Kidney epithelial cell (primary cell): ENCODE results near the gene NUP85. TPM values are rescaled to one million over a fixed set of nuclear protein-coding genes. Genes with fewer than 3 reads are reported as not detected.
"Not testable (repeated sequence)": the region's sequence is repeated elsewhere in the genome, so short reads cannot be mapped to it uniquely, and the experiment has no call there.

ENCODE experiments used
- DNase-seq: peaks from one replicate; pipeline ENCODE4 v3.0.0-alpha.2; 2010; ENCODE audit warnings: low read depth
- H3K27me3 ChIP-seq: 2 replicates; pipeline ENCODE4 v1.6.0; 2011; ENCODE audit warnings: low read length; ENCODE audit not compliant: control insufficient read depth, insufficient read depth
- H3K36me3 ChIP-seq: 2 replicates; pipeline ENCODE4 v1.5.1; 2011; ENCODE audit warnings: low read length; ENCODE audit not compliant: control insufficient read depth, insufficient read depth
- H3K4me3 ChIP-seq: 2 replicates; pipeline ENCODE4 v1.5.1; 2011; ENCODE audit warnings: low read depth, mild to moderate bottlenecking, control low read depth, low read length
- CTCF ChIP-seq: IDR thresholded peaks from 2 replicates; pipeline ENCODE4 v1.5.1; 2011; ENCODE audit warnings: mild to moderate bottlenecking, moderate library complexity, low read length, control low read depth, inconsistent platforms; ENCODE audit not compliant: insufficient read depth, poor library complexity, severe bottlenecking
- total RNA-seq: library from RNA; depleted of rRNA; stranded (reverse); fragments of >200 nt; gene quantifications from 2 replicates; pipeline ENCODE4 v1.2.3, GENCODE V29; 2015

The NUP85 gene
- total RNA-seq, 1 donor from 2014 or later, result 37.2 TPM

- H3K36me3 ChIP-seq, result peaks cover 6% of the 10 kb centered on the region
- no peaks in the 10 kb centered on the region for H3K27me3 ChIP-seq
- DNase-seq, result no peak
- no peak overlapping the region for H3K4me3 ChIP-seq
- no peak for TF ChIP-seq CTCF
These were observed 40.9 kb downstream of the NUP85 start for GRCh38 chr17:75246404-75246803.

GRCh38 chr17:75249564-75249963 lies 44.1 kb downstream of the NUP85 start:
- Histone ChIP-seq H3K27me3 (no peaks in the 10 kb centered on the region), H3K36me3 (peaks cover 3% of the 10 kb centered on the region), H3K4me3 (no peak overlapping the region)
- no peak for TF ChIP-seq CTCF
- DNase-seq, result no peak

- H3K4me3 ChIP-seq, result no peak overlapping the region
- no peak for DNase-seq
- H3K36me3 ChIP-seq, result peaks cover 3% of the 10 kb centered on the region
- no peaks in the 10 kb centered on the region for H3K27me3 ChIP-seq
- no peak for TF ChIP-seq CTCF
These were observed 44.6 kb downstream of the NUP85 start for GRCh38 chr17:75250009-75250471.

GRCh38 chr17:75252039-75252816 lies 46.7 kb downstream of the NUP85 start:
- no peaks in the 10 kb centered on the region for H3K36me3 ChIP-seq
- no peak overlapping the region for H3K4me3 ChIP-seq
- no peaks in the 10 kb centered on the region for H3K27me3 ChIP-seq
- no peak for TF ChIP-seq CTCF
- no peak for DNase-seq

- H3K36me3 ChIP-seq, H3K27me3 ChIP-seq, DNase-seq, H3K4me3 ChIP-seq: not testable (repeated sequence)
These were observed 50.6 kb downstream of the NUP85 start for GRCh38 chr17:75255954-75256698.

- not testable (repeated sequence) for H3K27me3 ChIP-seq, H3K4me3 ChIP-seq, DNase-seq, H3K36me3 ChIP-seq
These were observed 51.7 kb downstream of the NUP85 start for GRCh38 chr17:75257228-75257627.
